ENCODE data around the gene DGKZ.
"Not testable (repeated sequence)": the region's sequence is repeated elsewhere in the genome, so short reads cannot be mapped to it uniquely, and the experiment has no call there.

The DGKZ gene

GRCh38 chr11:46370253-46370652 is 23.0 kb downstream of the DGKZ start:
- no peak overlapping the region for H3K27ac ChIP-seq (ENCODE audit: low read depth, low read length, poor library complexity, severe bottlenecking)

GRCh38 chr11:46371262-46371661 is 24.0 kb downstream of the DGKZ start:
- H3K9me2 ChIP-seq (ENCODE audit: low read depth, low read length); H3K27me3 ChIP-seq (ENCODE audit: insufficient read depth, low read length); H3F3A ChIP-seq (ENCODE audit: insufficient read depth, low read length); H3K4me2 ChIP-seq (ENCODE audit: low read length); H3K4me3 ChIP-seq (ENCODE audit: low read depth, low read length, poor library complexity, severe bottlenecking); H3K27ac ChIP-seq (ENCODE audit: low read depth, low read length, poor library complexity, severe bottlenecking); H3K9ac ChIP-seq (ENCODE audit: low read length); H3K4me1 ChIP-seq (ENCODE audit: insufficient read depth, low read length, severe bottlenecking); H3K9me3 ChIP-seq (ENCODE audit: low read length); H2AFZ ChIP-seq (ENCODE audit: low read length); H4K20me1 ChIP-seq (ENCODE audit: insufficient read depth, low read length); H3K79me2 ChIP-seq (ENCODE audit: insufficient read depth, low read length): not testable (repeated sequence)
- peaks cover 80% of the 10 kb centered on the region for H3K36me3 ChIP-seq (ENCODE audit: insufficient read depth, low read length)

More at GRCh38 chr11:46370253-46370652, 23.0 kb downstream of the DGKZ start:
- Histone ChIP-seq H3K4me3 (ENCODE audit: low read depth, low read length, poor library complexity, severe bottlenecking) (no peak overlapping the region), H3K9ac (ENCODE audit: low read length) (no peak overlapping the region), H3K79me2 (ENCODE audit: insufficient read depth, low read length) (no peaks in the 10 kb centered on the region), H2AFZ (ENCODE audit: low read length) (no peak overlapping the region), H3K4me1 (ENCODE audit: insufficient read depth, low read length, severe bottlenecking) (peaks cover 7% of the 10 kb centered on the region), H3K9me2 (ENCODE audit: low read depth, low read length) (no peaks in the 10 kb centered on the region), H3K27me3 (ENCODE audit: insufficient read depth, low read length) (no peaks in the 10 kb centered on the region), H3K36me3 (ENCODE audit: insufficient read depth, low read length) (peaks cover 70% of the 10 kb centered on the region), H3F3A (ENCODE audit: insufficient read depth, low read length) (no peaks in the 10 kb centered on the region), H4K20me1 (ENCODE audit: insufficient read depth, low read length) (no peaks in the 10 kb centered on the region), H3K9me3 (ENCODE audit: low read length) (no peaks in the 10 kb centered on the region), H3K4me2 (ENCODE audit: low read length) (no peak overlapping the region)
- no peak for TF ChIP-seq CTCF (IDR thresholded peaks at IDR 0.05; ENCODE audit: low read length)
- TF ChIP-seq EZH2 (IDR thresholded peaks at IDR 0.05; ENCODE audit: borderline replicate concordance, low read length), result no peak

- no peaks in the 10 kb centered on the region for H3K9me2 ChIP-seq (ENCODE audit: low read depth, low read length)
- H3K9ac ChIP-seq (ENCODE audit: low read length), result no peak overlapping the region
- no peak overlapping the region for H2AFZ ChIP-seq (ENCODE audit: low read length)
- no peak overlapping the region for H3K27ac ChIP-seq (ENCODE audit: low read depth, low read length, poor library complexity, severe bottlenecking)
- no peaks in the 10 kb centered on the region for H3K9me3 ChIP-seq (ENCODE audit: low read length)
- H3F3A ChIP-seq (ENCODE audit: insufficient read depth, low read length), result no peaks in the 10 kb centered on the region
- H3K4me1 ChIP-seq (ENCODE audit: insufficient read depth, low read length, severe bottlenecking), result peaks cover 3% of the 10 kb centered on the region
- H3K27me3 ChIP-seq (ENCODE audit: insufficient read depth, low read length), result no peaks in the 10 kb centered on the region
- H3K79me2 ChIP-seq (ENCODE audit: insufficient read depth, low read length), result no peaks in the 10 kb centered on the region
- peaks cover 84% of the 10 kb centered on the region for H3K36me3 ChIP-seq (ENCODE audit: insufficient read depth, low read length)
- H3K4me2 ChIP-seq (ENCODE audit: low read length), result no peak overlapping the region
- TF ChIP-seq EZH2 (IDR thresholded peaks at IDR 0.05; ENCODE audit: borderline replicate concordance, low read length), result no peak
- TF ChIP-seq CTCF (IDR thresholded peaks at IDR 0.05; ENCODE audit: low read length), result no peak
- no peaks in the 10 kb centered on the region for H4K20me1 ChIP-seq (ENCODE audit: insufficient read depth, low read length)
- no peak overlapping the region for H3K4me3 ChIP-seq (ENCODE audit: low read depth, low read length, poor library complexity, severe bottlenecking)
Measured at GRCh38 chr11:46372086-46372485, 24.8 kb downstream of the DGKZ start.

- H3K4me1 ChIP-seq (ENCODE audit: insufficient read depth, low read length, severe bottlenecking); H3K9ac ChIP-seq (ENCODE audit: low read length); H3K79me2 ChIP-seq (ENCODE audit: insufficient read depth, low read length); H3K4me2 ChIP-seq (ENCODE audit: low read length); H4K20me1 ChIP-seq (ENCODE audit: insufficient read depth, low read length); H3K27ac ChIP-seq (ENCODE audit: low read depth, low read length, poor library complexity, severe bottlenecking); H3K27me3 ChIP-seq (ENCODE audit: insufficient read depth, low read length); H2AFZ ChIP-seq (ENCODE audit: low read length); H3K4me3 ChIP-seq (ENCODE audit: low read depth, low read length, poor library complexity, severe bottlenecking); H3K9me3 ChIP-seq (ENCODE audit: low read length); H3K9me2 ChIP-seq (ENCODE audit: low read depth, low read length); H3F3A ChIP-seq (ENCODE audit: insufficient read depth, low read length): not testable (repeated sequence)
- peaks cover 88% of the 10 kb centered on the region for H3K36me3 ChIP-seq (ENCODE audit: insufficient read depth, low read length)
Measured at GRCh38 chr11:46372501-46372900, 25.2 kb downstream of the DGKZ start.
